Hematopoietic multipotent progenitor cell treated with erythropoietin and hydrocortisone succinate and interleukin-3 and kit ligand, for 17 days (in vitro differentiated cells): ENCODE data around the gene CYP27A1.

Source experiments
- DNase-seq: peaks from one replicate; pipeline ENCODE4 v3.0.0-alpha.2; 2015; ENCODE audit warnings: low spot score

Gene CYP27A1

GRCh38 chr2:218859556-218859987 lies 77.6 kb downstream of the CYP27A1 start, which contains the start of gene WNT6:
TSS of gene WNT6 (plus strand) at chr2:218859805. CDS start at chr2:218860038, 233 bp downstream.
- DNase-seq: no peak

GRCh38 chr2:218859988-218860831 lies 78.3 kb downstream of the CYP27A1 start:
- no peak for DNase-seq

GRCh38 chr2:218860950-218861381 lies 79.0 kb downstream of the CYP27A1 start:
- DNase-seq: no peak

- DNase-seq: no peak
Measured at GRCh38 chr2:218861645-218862318, 79.8 kb downstream of the CYP27A1 start.

GRCh38 chr2:218863021-218863520 lies 81.1 kb downstream of the CYP27A1 start:
- DNase-seq: no peak
